Measurements from ENCODE around the gene CYTH4.

The CYTH4 gene

GRCh38 chr22:37291559-37292298 is 9.4 kb downstream of the CYTH4 start:
- no peak for DNase-seq (ENCODE audit: low read depth)

- no peak for DNase-seq (ENCODE audit: low read depth)
These were observed 10.3 kb downstream of the CYTH4 start for GRCh38 chr22:37292641-37293040.

- no peak for DNase-seq (ENCODE audit: low read depth)
These were observed 10.9 kb downstream of the CYTH4 start for GRCh38 chr22:37293172-37293571.

- no peak for DNase-seq (ENCODE audit: low read depth)
These were observed 12.4 kb downstream of the CYTH4 start for GRCh38 chr22:37294747-37295146.

GRCh38 chr22:37295213-37295886 is 13.0 kb downstream of the CYTH4 start:
- no peak for DNase-seq (ENCODE audit: low read depth)

- DNase-seq (ENCODE audit: low read depth) = no peak
These were observed 13.6 kb downstream of the CYTH4 start for GRCh38 chr22:37295946-37296345.

GRCh38 chr22:37298748-37299495 is 16.6 kb downstream of the CYTH4 start:
- DNase-seq (ENCODE audit: low read depth) = no peak

GRCh38 chr22:37299969-37300509 is 17.7 kb downstream of the CYTH4 start:
- no peak for DNase-seq (ENCODE audit: low read depth)

- DNase-seq (ENCODE audit: low read depth) = peak; percentile 43
These were observed 18.3 kb downstream of the CYTH4 start for GRCh38 chr22:37300551-37301017.

GRCh38 chr22:37301144-37301830 is 19.0 kb downstream of the CYTH4 start:
- DNase-seq (ENCODE audit: low read depth) = no peak

- DNase-seq (ENCODE audit: low read depth) = no peak
These were observed 20.6 kb downstream of the CYTH4 start for GRCh38 chr22:37302674-37303555.

- no peak for DNase-seq (ENCODE audit: low read depth)
These were observed 21.5 kb downstream of the CYTH4 start for GRCh38 chr22:37303821-37304274.

GRCh38 chr22:37304595-37305343 is 22.5 kb downstream of the CYTH4 start:
- no peak for DNase-seq (ENCODE audit: low read depth)

- DNase-seq (ENCODE audit: low read depth) = no peak
These were observed 23.6 kb downstream of the CYTH4 start for GRCh38 chr22:37305887-37306286.

- DNase-seq (ENCODE audit: low read depth) = no peak
These were observed 24.2 kb downstream of the CYTH4 start for GRCh38 chr22:37306494-37306829.

GRCh38 chr22:37308385-37309200 is 26.3 kb downstream of the CYTH4 start:
- DNase-seq (ENCODE audit: low read depth) = no peak

GRCh38 chr22:37309211-37310074 is 27.1 kb downstream of the CYTH4 start:
- no peak for DNase-seq (ENCODE audit: low read depth)

- DNase-seq (ENCODE audit: low read depth) = no peak
These were observed 27.8 kb downstream of the CYTH4 start for GRCh38 chr22:37310075-37310606.

Data from activated T-helper 1 cell treated with Interleukin-2 at 50 U/mL for 16 hours (primary cell).